HG03103 (cell line): ENCODE measurements around the gene NAA25.

Experiments
- ATAC-seq: cut with Tn5 transposase; IDR thresholded peaks from one replicate; pipeline ENCODE4 v1.9.1; 2021; ENCODE audit warnings: low read depth; ENCODE audit not compliant: unreplicated experiment

Gene NAA25

DNA sequence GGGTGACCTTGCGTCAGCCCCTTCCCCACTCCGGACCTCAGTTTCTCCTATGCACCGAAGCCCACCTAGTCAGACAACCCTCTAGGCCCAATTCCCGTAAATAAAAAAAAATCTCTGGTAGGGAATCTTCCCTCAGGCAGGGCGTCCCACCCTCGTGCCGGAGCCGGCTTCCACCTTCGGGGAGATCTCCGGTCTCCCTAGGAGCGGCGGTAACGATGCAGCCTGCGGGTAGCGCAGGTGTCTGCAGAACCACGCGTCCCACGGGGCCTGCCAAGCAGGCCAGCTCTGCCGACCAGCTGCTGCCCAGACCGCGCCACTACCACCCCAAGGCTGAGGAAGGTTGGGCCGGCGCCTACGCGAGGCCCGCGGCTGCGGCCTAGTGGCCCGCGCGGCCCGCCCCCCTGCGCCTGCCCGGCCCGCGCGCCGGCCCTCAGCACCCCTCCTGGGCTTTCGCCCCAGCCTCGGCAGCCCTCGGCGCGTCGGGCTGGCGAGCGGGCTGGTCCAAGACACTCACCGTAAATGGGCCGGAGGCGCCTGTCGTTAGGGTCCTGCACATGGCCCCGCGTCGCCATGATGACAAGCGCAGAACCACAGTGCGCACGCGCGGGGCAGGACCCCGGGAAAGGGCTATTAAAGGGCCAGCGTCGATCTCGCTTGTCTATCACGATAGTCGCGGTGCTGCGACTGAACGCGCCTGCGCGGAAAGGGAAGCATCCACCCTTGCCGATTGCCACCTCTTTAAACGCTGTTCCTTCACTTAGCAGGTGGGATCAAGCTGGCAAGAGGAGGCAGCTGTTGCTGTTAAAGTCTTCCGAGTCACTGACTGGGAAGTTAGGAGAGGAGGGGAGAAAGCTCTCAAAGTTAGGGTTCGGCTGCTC, at the start of gene NAA25:
Gene NAA25, minus strand, starts transcription at position 582 of the 878 bp plus-strand sequence. Its CDS starts 10 bp downstream, at position 572.
- peak; percentile 56 for ATAC-seq

DNA sequence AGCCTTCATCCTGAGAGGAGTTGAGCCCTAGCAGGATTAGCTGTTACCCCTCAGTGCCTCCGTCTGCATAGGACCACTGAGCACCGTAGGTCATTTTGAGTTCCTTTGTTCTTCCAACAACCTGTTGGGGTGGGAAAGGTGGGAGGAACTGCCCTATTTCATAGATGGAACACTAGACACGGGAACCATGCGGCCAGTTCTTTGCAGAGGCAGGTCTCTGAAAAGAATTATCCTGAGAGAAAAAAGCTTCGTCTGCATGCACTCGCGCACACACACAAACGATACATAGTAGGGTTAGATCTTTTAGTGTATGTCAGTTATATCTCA, 45.3 kb upstream of the NAA25 start:
- no peak for ATAC-seq

DNA sequence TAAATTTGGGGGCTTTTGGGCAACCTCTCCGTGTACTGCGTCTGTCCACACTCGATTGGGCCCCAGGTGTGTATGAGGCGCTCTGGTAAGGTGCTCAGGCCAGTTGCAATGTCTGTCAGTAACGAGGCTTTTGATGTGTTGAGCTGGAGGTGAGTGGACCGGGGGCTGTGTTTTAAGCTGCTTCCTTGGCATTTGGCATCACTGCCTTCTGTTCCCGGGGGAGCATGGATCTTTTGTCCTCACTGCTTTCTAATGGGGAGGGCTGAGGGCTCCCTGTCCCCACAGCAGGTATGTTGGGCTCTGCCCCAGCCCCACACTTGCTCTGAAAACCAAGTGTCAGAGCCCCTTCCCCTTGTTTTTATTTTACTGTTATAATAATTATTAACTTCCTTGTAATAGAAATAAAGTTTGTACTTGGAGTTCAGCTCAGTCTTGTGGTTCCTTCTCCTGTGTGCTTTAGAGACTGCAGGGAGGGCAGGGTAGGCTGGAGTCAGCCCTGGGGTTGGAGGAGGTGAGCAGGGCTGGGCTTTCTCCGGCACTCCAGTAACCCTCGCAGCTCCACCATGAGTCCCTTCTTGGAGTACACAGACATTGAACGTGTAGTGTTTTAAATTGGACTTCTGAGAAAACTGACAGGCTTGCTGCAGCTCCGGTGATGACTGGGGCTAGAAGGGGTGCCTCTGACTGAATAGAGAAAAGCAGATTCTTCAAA, 44.8 kb upstream of the NAA25 start:
- no peak for ATAC-seq

DNA sequence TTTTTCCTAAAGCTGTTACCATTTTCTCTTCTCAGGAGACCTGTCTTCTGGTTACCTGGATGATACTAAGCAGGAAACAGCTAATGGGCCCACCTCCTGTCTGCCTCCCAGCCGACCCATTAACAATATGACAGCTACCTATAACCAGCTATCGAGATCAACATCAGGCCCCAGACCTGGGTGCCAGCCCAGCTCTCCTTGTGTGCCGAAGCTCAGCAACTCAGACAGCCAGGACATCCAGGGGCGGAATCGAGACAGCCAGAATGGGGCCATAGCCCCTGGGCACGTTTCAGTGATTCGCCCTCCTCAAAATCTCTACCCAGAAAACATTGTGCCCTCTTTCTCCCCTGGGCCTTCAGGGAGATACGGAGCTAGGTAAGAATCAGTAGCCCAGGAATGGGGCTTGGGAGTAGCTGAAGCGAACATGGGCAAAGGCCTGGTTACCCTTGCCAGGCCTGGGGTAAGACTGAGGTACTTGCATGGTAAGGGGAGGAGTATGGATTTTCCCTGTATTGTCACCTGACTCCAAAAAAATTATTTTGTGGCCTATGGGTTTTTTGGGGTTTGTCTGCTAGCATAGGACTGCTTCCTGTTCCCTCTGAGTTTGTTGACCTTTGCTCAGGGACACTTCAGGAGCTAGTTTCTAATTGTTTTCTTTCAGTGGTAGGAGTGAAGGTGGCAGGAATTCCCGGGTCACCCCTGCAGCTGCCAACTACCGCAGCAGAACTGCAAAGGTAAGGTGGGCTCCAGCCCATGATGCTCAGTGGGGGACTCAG, 43.4 kb upstream of the NAA25 start:
- ATAC-seq, result no peak

DNA sequence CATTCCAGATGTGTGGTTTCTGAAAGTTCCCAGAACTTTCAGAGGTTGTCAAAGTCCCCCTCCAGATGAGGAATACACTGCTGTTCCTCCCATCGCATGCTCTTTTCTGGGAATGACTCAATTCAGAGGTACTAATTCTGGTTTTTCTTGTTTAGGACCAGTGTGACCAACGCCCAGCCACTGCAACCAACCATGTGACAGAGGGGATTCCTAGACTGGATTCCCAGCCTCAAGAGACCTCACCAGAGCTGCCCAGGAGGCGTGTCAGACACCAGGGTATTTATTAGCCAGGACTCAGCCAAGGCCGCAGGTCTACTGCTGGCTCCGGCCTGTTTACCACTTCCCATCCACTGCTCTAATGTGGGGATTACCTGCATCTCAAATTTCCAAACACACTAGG, 41.0 kb upstream of the NAA25 start:
- no peak for ATAC-seq

DNA sequence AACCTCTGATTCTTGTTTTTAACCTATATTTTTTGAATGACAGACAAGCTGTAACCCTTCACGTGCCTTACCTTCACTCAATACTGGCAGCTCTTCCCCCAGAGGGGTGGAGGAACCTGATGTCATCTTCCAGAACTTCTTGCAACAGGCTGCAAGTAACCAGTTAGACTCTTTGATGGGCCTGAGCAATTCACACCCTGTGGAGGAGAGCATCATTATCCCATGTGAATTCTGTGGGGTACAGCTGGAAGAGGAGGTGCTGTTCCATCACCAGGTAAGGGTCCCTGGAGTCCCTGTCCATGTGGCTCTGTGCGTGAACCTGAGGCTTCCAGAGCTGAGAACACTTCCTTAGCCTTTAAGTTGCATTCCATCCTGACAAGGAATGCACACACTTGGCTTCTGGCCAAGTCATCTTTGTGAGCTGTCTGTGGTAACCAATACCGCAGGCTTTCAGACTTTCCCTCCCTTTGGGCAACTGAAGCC, 39.5 kb upstream of the NAA25 start:
- no peak for ATAC-seq

DNA sequence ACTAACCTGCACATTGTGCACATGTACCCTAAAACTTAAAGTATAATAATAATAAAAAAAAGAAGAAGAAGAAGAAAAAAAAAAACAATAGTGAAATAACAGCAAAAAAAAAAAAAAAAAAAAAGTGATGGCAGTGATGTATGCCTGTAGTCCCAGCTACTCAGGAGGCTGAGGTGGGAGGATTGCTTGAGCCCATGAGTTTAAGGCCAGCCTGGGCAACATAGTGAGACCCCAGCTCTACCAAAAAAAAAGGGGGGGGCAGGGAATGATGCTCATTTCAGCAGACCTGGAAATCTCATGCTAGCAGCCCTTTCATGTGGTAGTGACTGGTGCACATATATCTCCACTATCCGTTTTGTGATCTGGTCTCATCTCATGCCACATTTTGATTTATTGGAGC, 37.5 kb upstream of the NAA25 start:
- ATAC-seq, result no peak

DNA sequence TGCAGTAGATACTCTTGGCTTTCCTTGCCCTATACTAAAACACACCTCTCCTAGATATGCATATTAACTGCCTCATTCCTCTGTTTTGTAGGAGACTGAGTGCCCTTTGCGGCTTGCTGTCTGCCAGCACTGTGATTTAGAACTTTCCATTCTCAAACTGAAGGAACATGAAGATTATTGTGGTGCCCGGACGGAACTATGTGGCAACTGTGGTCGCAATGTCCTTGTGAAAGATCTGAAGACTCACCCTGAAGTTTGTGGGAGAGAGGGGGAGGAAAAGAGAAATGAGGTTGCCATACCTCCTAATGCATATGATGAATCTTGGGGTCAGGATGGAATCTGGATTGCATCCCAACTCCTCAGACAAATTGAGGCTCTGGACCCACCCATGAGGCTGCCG, 32.1 kb upstream of the NAA25 start:
- no peak for ATAC-seq

DNA sequence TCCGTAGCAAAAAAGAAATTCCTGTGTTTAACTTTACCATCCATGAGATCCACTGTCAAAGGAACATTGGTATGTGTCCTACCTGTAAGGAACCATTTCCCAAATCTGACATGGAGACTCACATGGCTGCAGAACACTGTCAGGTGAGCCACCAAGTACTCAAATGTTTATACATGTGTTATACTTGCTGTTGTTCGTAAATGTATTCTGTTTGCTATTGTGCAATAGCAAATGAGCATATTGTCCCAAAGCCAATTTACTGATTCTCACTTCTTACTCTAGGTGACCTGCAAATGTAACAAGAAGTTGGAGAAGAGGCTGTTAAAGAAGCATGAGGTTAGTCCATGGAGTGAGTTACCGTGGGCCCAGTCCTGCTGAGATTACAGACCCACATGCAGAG, 26.1 kb upstream of the NAA25 start:
- no peak for ATAC-seq

DNA sequence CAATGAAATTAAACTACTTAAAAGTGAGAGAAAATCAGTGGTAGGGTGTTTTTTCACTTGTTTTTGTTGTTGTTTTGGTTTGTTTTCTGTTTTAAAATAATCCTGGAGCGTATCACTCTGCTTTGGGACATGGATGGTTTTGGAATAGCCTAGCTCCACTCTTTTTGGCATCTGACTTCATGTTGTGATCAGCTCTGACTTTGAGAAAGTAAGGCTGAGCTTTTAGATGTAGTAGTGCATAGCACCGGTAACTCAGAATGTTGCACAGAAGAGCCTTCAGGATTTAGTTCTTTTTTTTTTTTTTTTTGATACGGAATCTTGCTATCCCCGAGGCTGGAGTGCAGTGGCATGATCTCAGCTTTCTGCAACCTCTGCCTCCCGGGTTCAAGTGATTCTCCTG, 24.8 kb upstream of the NAA25 start:
- no peak for ATAC-seq

DNA sequence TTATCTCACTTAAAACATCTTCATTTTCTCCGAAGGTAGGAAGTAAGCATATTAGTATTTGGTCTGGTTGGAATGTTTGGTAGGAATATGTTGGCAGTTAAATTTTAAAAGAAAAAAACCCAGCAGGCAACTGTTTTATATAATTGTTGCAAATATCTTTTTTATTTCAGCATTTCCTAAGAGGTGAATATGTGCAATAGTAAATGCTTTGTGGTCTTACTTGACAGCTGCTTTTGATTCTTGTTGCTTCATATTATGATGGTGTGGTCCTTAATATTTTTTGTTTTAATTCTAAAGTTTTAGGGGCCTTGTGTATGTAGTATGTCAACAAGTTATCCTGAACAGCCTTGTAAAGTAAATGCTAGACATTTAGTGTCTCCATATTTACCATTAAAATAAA, 23.1 kb upstream of the NAA25 start:
- ATAC-seq, result no peak

DNA sequence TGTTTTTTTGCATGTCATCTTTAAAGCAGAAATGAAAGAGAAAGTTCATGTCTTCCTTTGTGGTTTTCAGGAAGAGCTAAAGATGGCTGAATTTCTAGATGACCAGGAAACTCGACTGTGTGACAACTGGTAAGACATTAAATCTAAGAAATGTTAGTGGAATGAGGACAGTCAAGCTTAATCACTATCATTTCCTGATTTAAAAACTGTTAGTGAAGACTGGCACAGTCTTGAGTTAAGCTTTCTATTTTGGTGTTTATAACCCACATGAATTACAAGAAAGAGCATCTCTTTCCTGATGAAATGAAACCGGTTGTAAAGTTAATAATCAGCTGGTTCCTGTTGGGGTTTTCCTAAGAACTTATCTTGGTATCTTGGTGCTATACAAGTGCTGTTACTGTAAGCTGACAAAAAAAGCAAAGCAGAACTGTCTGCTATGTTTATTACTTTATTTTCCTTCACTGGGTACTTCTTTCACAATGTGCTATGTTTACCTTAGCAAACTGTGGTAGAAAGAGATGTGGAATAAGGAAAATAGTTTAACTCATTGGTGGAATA, 21.9 kb upstream of the NAA25 start:
- no peak for ATAC-seq

DNA sequence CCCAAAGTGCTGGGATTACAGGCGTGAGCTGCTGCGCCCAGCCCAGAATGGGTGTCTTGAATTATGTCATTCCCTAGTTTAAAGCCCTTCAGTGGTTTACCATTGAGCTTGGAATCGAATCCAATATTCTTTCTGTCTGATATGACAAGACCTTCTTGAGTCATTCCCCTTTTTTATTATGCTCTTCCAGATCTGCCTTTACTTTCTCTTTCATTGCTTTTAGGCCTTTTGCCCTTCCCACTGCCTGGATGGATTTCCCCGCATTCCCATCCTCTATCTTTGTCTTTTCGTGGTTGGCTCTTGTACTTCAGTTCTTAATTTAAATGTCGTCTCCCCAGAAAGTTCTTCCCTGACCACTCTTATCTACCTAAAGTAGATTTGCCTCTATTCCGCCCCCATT, 18.3 kb upstream of the NAA25 start:
- ATAC-seq, result no peak

DNA sequence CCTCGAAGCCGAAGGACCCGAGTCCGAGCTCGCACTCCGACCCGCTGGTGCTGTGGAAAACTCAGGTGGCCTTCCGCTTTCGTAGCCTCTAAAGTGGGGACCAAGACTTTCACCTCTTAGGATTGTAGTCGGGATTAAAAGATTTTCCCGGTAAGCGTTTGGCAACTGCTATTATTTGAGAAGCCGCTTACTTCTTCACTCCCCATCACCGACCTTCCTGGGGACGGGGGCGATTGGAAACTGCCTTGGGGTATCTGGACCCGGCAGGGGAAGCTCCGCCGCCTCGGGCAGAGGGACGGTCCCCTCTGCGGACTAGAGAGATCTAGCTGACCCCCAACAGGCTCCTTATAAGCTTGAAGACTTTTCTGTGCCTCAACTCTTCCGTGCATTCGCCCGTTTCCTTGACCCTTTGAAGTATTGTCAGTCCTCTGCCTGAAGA, 17.4 kb upstream of the NAA25 start:
- ATAC-seq, result no peak

DNA sequence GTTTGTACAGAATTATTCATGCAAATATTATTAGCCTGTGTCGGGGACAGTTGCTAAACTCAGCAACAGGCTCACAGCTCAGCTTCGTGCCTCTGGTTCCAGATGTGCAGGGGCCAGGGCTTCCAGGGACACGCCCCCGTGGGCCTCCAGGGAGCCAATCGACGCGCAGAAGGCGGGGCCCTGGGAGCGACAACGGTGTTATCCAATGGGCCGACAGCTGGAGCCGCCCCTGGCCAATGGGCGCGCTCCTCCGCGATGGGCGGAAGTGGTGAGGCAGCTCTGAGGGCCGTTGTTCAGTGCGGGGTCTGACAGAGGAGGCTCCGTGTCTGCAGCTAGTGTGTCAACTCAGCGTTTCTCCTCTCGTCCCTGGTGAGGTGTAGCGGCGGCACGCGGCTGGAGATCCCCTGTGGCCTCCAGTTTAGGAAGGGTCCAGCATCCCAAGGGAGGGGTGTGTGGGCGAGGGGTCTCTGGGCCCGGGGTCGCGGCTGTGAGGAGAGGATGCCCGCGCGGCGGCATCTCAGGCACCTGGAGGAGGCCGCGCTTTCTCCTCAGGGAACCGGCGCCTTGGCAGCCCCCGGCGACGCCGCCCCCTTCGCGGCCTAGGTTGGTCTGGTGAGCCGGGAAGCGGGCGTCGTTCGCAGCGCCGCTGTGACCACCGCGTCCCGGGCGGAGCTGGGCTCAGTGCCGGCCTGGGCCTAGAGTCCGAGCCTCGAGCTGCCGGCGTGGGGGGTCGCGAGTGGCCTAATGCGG, 16.8 kb upstream of the NAA25 start, which contains the start of gene TRAFD1:
Gene TRAFD1, plus strand, starts transcription at position 311 of the 750 bp plus-strand sequence. CDS start 4,963 bp downstream, outside the sequence.
- ATAC-seq, result peak; percentile 91

DNA sequence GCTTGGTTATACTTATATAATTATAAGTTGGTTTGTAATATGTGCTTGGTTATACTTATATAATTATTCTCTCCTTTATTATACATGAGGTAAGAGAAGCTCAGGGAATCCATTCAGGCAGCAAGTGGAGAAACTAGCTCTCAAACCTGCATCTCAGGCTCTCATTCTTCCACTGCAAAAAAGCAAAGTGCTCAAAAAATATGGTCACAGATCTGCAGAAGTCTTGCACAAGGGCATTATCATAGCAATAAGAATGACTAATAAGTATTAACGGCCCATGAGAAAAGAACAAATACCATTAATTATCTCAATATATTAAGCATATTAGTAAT, 16.3 kb upstream of the NAA25 start:
- no peak for ATAC-seq

DNA sequence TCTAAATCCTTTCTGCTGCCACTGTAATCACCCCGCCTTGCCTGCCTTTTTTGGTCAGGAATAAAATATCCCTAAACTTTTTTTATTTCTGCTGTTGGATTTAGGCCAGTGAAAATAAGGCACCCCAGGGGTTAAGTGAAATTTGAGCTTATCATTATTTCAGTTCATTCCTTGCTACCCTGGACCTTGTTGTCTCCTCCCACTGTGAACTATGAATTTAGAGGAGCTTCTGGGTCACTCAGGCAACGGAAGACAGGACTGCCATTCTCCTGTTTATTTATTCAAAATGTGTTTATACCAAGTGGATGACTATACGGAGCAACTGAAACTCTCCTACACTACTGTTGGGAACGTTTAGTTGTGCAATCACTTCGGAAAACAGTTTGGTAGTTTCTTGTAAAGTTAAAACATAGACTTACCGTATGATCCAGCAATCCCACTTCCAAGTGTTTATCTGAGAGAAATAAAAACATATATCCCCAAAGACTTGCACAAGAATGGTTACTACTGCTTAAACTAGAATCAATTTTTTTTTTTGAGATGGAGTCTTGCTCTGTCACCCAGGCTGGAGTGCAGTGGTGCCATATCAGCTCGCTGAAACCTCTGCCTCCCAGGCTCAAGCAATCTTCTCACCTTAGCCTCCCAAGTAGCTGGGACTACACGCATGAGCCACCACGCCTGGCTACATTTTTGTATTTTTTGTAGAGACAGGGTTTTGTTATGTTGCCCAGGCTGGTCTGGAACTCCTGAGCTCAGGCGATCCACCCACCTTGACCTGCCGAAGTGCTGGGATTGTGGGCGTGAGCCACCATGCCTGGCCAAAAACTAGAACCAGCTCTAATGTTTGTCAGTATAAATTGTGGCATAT, 14.5 kb upstream of the NAA25 start:
- no peak for ATAC-seq

DNA sequence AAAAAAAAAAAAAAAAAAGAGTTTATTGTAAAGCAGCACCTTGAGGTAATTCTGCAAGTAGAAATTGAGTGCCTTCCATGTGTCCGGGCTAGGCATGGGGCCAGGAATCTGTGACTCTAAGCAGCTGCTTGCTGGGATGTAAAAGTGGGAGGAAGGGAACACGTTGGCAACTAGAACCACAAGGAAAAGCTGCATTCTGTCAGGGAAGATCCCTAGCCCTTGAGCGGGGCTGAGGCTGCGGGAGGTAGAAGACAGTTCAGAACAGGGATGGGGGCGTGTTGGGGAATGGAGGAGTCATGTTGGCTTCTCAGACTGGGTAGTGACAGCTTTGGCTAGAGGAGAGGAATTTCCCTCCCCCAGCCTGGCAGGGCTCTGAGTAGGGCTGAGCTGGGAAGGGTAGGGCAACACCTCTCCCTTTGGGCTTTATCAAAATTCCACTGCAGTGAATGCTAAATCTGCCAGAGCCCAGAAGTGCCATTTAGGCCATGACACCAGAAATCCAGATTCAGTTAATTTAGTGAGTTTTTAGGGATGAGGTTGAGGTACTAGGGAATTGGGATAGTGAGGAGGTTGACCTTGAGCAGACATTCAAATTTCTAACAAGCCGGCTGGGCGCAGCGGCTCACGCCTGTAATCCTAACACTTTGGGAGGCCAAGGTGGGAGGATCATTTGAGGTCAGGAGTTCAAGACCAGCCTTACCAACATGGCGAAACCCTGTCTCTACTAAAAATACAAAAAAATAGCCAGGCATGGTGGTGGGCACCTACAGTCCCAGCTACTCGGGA, 13.4 kb upstream of the NAA25 start:
- ATAC-seq, result no peak
